Heart right ventricle (tissue), 16 donors: ENCODE data around the gene AZGP1. TPM values are rescaled to one million over a fixed set of nuclear protein-coding genes. Genes with fewer than 3 reads are reported as not detected.

Experiments
- ATAC-seq, 8 donors: fragments of 200-7000 bp; cut with Tn5 transposase; one replicate each; pipeline ENCODE4 v1.9.1; 2020; ENCODE audit warnings: mild to moderate bottlenecking in 8 of 8, moderate library complexity in 8 of 8, moderate number of reproducible peaks in 1 of 8
- DNase-seq, 2 donors: peaks; one replicate each; pipeline ENCODE4 v3.0.0-alpha.2; 2020
- H3K27ac ChIP-seq, 10 donors: fragments of 200-600 bp; sonication (generic) in 2 of 10; one replicate each; pipeline versions ENCODE4 v1.5.0 to v1.8.0; 2020 to 2022; ENCODE audit warnings: mild to moderate bottlenecking in 3 of 10
- H3K27me3 ChIP-seq, 7 donors: fragments of 200-600 bp; one replicate each; pipeline ENCODE4 v1.8.0; 2021 to 2022; ENCODE audit warnings: mild to moderate bottlenecking in 2 of 7
- H3K36me3 ChIP-seq, 9 donors: fragments of 200-600 bp; sonication (generic) in 1 of 9; one replicate each; pipeline versions ENCODE4 v1.5.0 to v1.8.0; 2020 to 2022; ENCODE audit warnings: mild to moderate bottlenecking in 2 of 9
- H3K4me1 ChIP-seq, 9 donors: fragments of 200-600 bp; sonication (generic) in 1 of 9; one replicate each; pipeline versions ENCODE4 v1.5.0 to v1.8.0; 2020 to 2022; ENCODE audit warnings: mild to moderate bottlenecking in 4 of 9
- H3K4me3 ChIP-seq, 10 donors: fragments of 200-600 bp; sonication (generic) in 2 of 10; one replicate each; pipeline versions ENCODE4 v1.5.0 to v1.8.0; 2020 to 2022; ENCODE audit warnings: mild to moderate bottlenecking in 7 of 10, moderate library complexity in 2 of 10
- H3K9me3 ChIP-seq, 11 donors: fragments of 200-600 bp in 10 of 11; sonication (generic) in 2 of 11; one replicate each; pipeline versions ENCODE4 v1.5.0 to v1.8.0; 2013 to 2022; ENCODE audit warnings: mild to moderate bottlenecking in 2 of 11, control low read depth in 1 of 11, moderate library complexity in 1 of 11
- WGBS, 2 donors: extraction: QIAGEN DNeasy Blood & Tissue Kit; methylation state at CpG; one replicate each; pipeline ENCODE4 v1.1.7; 2013; ENCODE audit warnings: inconsistent platforms in 1 of 2; 5-methylcytosine and 5-hydroxymethylcytosine counted together
- intact Hi-C, 10 donors: fragments of 100-400 bp; cut with DNase I; formaldehyde crosslinking; loops; one replicate each; pipeline versions ENCODE4 v1.11.1 to v1.14.2; 2022
- long read RNA-seq, 3 donors: library from polyadenylated mRNA; unstranded; transcript quantifications; one replicate each; pipeline ENCODE4 v2.0.0, GENCODE V29; 2020 to 2021
- polyA plus RNA-seq, 2 donors: library from polyadenylated mRNA; stranded (reverse); fragments of 200-250 nt; gene quantifications; one replicate each; pipeline ENCODE4 v1.2.3, GENCODE V29; 2013
- total RNA-seq, 10 donors: library from RNA; stranded (reverse); fragmentation: NEBNext Ultra II Directional in 3 of 10; extraction: Animal tissue kit (Norgen Biotek cat#: 25700) in 3 of 10; gene quantifications; one replicate each; pipeline versions ENCODE4 v1.2.1 to v1.2.4, GENCODE V29; 2021 to 2023
- TF ChIP-seq, protein P1 (sequence below), 9 donors: fragments of 200-600 bp; sonication (generic) in 2 of 9; IDR thresholded peaks; one replicate each; pipeline versions ENCODE4 v1.5.0 to v1.8.0; 2021 to 2022; ENCODE audit warnings: antibody characterized with exemption in 9 of 9, mild to moderate bottlenecking in 5 of 9, moderate library complexity in 1 of 9
- donor health status: Arrhythmogenic right ventricular cardiomyopathy.
- donor health status: ischemic (EF 13 %, LVEDD 7.1; RV severe dilation, severe dysfunction).
- donor health status: healthy with polysubstance abuse.
- donor health status: DM: no; HTN: yes; CAD: no.
- donor health status: DM: no; HTN: no; CAD: no.
- donor health status: ischemic (EF 25% LVEDD 6.9; RV normal size, moderate dysfunction).
- donor health status: ischemic (EF 25% LVEDD 5.7; RV mildly dilated, moderate dysfunction).
- donor health status: healthy.
- donor health status: DM: yes; HTN: yes; CAD: no.
- donor health status: Ischemic cardiomyopathy.
- donor health status: ischemic (EF 35%, LVEDD 5.7; RV mildly dilated, moderate dysfunction).
- donor health status: nonischemic (EF 11% LVEDD 7.7; RV severe dilation, severe dysfunction).
- donor health status: DM: yes; HTN: yes; CAD: no.
- donor health status: PGD.
- donor health status: ischemic (EF 29% LVEDD 5.4; RV normal size, mild dysfunction).
- donor health status: nonischemic (EF 23%, LVEDD 6.1; RV moderate dilation, normal function).

Gene AZGP1
- total RNA-seq (100 to 1,000 TPM in 4 of 10 donors, 10 to 100 TPM in 6; 37.8 to 335 (median 74.4) TPM), polyA plus RNA-seq (100 to 1,000 TPM; 148 to 183 TPM)
- long read RNA-seq, donor 1, transcript AZGP1-201 (4 exons, 1,307 nt): major isoform, 36 of 142 reads
- long read RNA-seq, donor 1, transcript AZGP1-204 (2 exons, 787 nt): minor isoform, 8 of 142 reads
- long read RNA-seq, donor 1, transcript AZGP1-202 (3 exons, 2,027 nt): minor isoform, 5 of 142 reads
- long read RNA-seq, donor 1, partial matches to known transcripts: 0 of 142 reads
- long read RNA-seq, donor 1, other reads (novel, unspliced or antisense): 91 of 142 reads
- long read RNA-seq, donor 2, transcript AZGP1-204 (2 exons, 787 nt): minor isoform, 6 of 328 reads
- long read RNA-seq, donor 2, transcript AZGP1-201 (4 exons, 1,307 nt): major isoform, 70 of 328 reads
- long read RNA-seq, donor 2, partial matches to known transcripts: 5 of 328 reads
- long read RNA-seq, donor 2, other reads (novel, unspliced or antisense): 245 of 328 reads
- long read RNA-seq, donor 3, transcript AZGP1-201 (4 exons, 1,307 nt): major isoform, 14 of 19 reads
- long read RNA-seq, donor 3, partial matches to known transcripts: 0 of 19 reads
- long read RNA-seq, donor 3, other reads (novel, unspliced or antisense): 3 of 19 reads

DNA sequence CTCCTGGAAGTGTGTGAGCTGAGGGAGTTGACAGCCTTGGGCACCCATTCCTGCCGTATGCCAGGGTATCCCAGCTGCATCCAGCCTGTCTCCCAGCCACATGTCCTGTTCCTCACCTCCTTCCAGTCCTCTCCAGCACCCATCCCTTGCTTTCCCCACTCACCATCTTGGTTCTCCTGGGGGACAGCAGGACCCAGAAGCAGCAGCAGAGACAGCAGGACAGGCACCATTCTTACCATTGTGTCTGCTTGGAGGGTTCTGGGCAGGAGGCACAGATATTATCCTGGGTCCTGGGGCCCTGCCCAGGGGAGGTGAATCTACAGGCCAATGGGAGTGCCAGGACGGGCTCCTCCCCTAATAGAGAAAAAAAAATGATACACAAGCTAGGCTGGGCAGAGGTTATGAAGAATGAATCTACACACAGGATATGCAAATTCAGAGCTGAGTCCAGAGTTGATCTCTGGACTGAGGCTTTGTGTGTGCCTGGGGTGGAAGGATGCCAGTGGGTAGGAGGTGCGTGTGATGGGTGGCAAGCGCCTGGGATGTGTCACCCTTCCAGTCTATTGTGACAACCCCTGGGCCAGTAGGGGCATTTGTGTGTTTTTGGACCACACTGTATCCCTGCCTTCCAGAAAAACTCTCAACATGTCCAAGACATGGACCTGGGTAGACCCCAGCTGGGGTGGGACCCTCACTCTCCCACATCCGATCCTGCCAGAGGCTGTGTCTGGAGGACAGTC is at the start of gene AZGP1:
AZGP1 (minus strand) TSS at position 250 of the 740 bp plus-strand sequence; CDS start at position 239, 11 bp downstream.
- ATAC-seq (peak; percentile 78 to 96 (median 90)), DNase-seq (peak; percentile 44 to 58)
- TF ChIP-seq, protein P1, sequence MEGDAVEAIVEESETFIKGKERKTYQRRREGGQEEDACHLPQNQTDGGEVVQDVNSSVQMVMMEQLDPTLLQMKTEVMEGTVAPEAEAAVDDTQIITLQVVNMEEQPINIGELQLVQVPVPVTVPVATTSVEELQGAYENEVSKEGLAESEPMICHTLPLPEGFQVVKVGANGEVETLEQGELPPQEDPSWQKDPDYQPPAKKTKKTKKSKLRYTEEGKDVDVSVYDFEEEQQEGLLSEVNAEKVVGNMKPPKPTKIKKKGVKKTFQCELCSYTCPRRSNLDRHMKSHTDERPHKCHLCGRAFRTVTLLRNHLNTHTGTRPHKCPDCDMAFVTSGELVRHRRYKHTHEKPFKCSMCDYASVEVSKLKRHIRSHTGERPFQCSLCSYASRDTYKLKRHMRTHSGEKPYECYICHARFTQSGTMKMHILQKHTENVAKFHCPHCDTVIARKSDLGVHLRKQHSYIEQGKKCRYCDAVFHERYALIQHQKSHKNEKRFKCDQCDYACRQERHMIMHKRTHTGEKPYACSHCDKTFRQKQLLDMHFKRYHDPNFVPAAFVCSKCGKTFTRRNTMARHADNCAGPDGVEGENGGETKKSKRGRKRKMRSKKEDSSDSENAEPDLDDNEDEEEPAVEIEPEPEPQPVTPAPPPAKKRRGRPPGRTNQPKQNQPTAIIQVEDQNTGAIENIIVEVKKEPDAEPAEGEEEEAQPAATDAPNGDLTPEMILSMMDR (IDR thresholded peaks at IDR 0.05): no peak
- intact Hi-C loops: loop anchor here in 1 of 10 donors (10.0 kb wide), 1 partner anchor 51 kb away; the partner anchor contains the start of gene GJC3
- Histone ChIP-seq H3K27me3 (peaks cover 0 to 7% (median 2%) of the 10 kb centered on the region in 7 donors), H3K9me3 (peaks cover 0 to 3% (median 0%) of the 10 kb centered on the region in 11 donors), H3K4me3 (peak within 1 kb of the TSS in 8 of 10 donors; percentile 8 to 36 (median 20)), H3K36me3 (no peaks in the 10 kb centered on the region), H3K4me1 (no peaks in the 10 kb centered on the region), H3K27ac (peak within 1 kb of the TSS in 8 of 10 donors; percentile 9 to 74 (median 58))
- WGBS, 2 donors: 51 to 58% methylated on average over 5 of the region's 5 CpGs

DNA sequence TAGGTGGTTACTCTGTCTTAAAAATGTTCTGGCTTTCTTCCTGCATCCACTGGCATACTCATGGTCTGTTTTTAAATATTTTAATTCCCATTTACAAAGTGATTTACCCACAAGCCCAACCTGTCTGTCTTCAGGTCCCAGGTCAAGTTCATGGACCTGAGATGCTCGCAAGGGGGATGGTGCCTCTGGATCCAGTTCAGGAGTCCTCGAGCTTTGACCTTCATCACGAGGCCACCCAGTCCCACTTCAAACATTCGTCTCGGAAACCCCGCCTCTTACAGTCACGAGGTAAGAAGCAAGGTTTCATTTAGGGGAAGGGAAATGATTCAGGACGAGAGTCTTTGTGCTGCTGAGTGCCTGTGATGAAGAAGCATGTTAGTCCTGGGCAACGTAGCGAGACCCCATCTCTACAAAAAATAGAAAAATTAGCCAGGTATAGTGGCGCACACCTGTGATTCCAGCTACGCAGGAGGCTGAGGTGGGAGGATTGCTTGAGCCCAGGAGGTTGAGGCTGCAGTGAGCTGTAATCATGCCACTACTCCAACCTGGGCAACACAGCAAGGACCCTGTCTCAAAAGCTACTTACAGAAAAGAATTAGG is 48.3 kb upstream of the AZGP1 start:
- 81 to 85% methylated on average over 12 of the region's 12 CpGs for WGBS, 2 donors
- Histone ChIP-seq H3K27me3 (no peaks in the 10 kb centered on the region), H3K27ac (no peak overlapping the region), H3K4me1 (peaks cover 0 to 25% (median 11%) of the 10 kb centered on the region in 9 donors), H3K9me3 (no peaks in the 10 kb centered on the region), H3K4me3 (no peak overlapping the region), H3K36me3 (peaks cover 0 to 87% (median 49%) of the 10 kb centered on the region in 9 donors)
- DNase-seq (no peak), ATAC-seq (no peak)
- TF ChIP-seq, protein P1 (IDR thresholded peaks at IDR 0.05): no peak
- intact Hi-C loops: loop anchor here in 1 of 10 donors (10.0 kb wide), 1 partner anchor 219 kb away; no protein-coding TSS in a partner anchor

DNA sequence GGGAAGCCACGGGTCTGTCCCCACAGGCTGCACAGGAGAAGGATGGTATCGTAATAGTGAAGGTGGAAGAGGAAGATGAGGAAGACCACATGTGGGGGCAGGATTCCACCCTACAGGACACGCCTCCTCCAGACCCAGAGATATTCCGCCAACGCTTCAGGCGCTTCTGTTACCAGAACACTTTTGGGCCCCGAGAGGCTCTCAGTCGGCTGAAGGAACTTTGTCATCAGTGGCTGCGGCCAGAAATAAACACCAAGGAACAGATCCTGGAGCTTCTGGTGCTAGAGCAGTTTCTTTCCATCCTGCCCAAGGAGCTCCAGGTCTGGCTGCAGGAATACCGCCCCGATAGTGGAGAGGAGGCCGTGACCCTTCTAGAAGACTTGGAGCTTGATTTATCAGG is 47.7 kb upstream of the AZGP1 start:
- Histone ChIP-seq H3K27ac (no peak overlapping the region), H3K36me3 (peaks cover 0 to 86% (median 49%) of the 10 kb centered on the region in 9 donors), H3K9me3 (no peaks in the 10 kb centered on the region), H3K4me1 (peaks cover 0 to 31% (median 15%) of the 10 kb centered on the region in 9 donors), H3K4me3 (no peak overlapping the region), H3K27me3 (no peaks in the 10 kb centered on the region)
- ATAC-seq (peak in 1 of 8 donors; percentile 24), DNase-seq (no peak)
- TF ChIP-seq, protein P1 (IDR thresholded peaks at IDR 0.05): no peak
- intact Hi-C loops: loop anchor here in 1 of 10 donors (10.0 kb wide), 1 partner anchor 219 kb away; no protein-coding TSS in a partner anchor
- 94 to 95% methylated on average over 12 of the region's 12 CpGs for WGBS, 2 donors
